ENCODE measurements around the gene IRGQ. TPM values are rescaled to one million over a fixed set of nuclear protein-coding genes. Genes with fewer than 3 reads are reported as not detected.

The IRGQ gene
- total RNA-seq, 1 experiment from 2014 or later = 24.1 TPM

GRCh38 chr19:43538922-43539321 lies 57.0 kb downstream of the IRGQ start:
- no peak overlapping the region for H3K18ac ChIP-seq (ENCODE audit: insufficient read length, low read depth, low read length)
- no peak overlapping the region for H2BK5ac ChIP-seq (ENCODE audit: insufficient read length, low read length)
- no peaks in the 10 kb centered on the region for H3K9me3 ChIP-seq (ENCODE audit: control insufficient read depth, low read depth, low read length)
- no peak overlapping the region for H3K4ac ChIP-seq (ENCODE audit: low read depth, low read length)
- H2BK20ac ChIP-seq (ENCODE audit: low read depth, low read length, poor library complexity, severe bottlenecking) = no peak overlapping the region
- H2AFZ ChIP-seq (ENCODE audit: low read length) = no peak overlapping the region
- no peak overlapping the region for H3K4me3 Mint-ChIP-seq
- no peak overlapping the region for H2BK120ac ChIP-seq (ENCODE audit: low read depth, low read length, poor library complexity, severe bottlenecking)
- H3K56ac ChIP-seq (ENCODE audit: insufficient read length, low read depth, low read length) = no peak overlapping the region
- H3K27ac ChIP-seq (ENCODE audit: insufficient read length, low read depth, low read length) = no peak overlapping the region
- H2BK12ac ChIP-seq (ENCODE audit: insufficient read length, low read depth, low read length) = no peak overlapping the region
- H3K36me3 Mint-ChIP-seq (ENCODE audit: insufficient read depth in 1 of 3, low read depth in 3 of 3) = peaks cover 43 to 74% (median 64%) of the 10 kb centered on the region in 3 experiments
- no peak overlapping the region for H3K14ac ChIP-seq (ENCODE audit: insufficient read depth, low read length)
- H3K9ac ChIP-seq (ENCODE audit: extremely low read depth, insufficient read length, low read length) = no peak overlapping the region
- H2AK5ac ChIP-seq (ENCODE audit: insufficient read length, low read length) = no peak overlapping the region
- no peak overlapping the region for H2BK15ac ChIP-seq (ENCODE audit: low read depth, low read length)
- DNase-seq = no peak
- H4K20me1 ChIP-seq (ENCODE audit: control insufficient read depth, insufficient read depth, insufficient read length) = no peaks in the 10 kb centered on the region
- H3K27me3 Mint-ChIP-seq (ENCODE audit: low read depth) = no peaks in the 10 kb centered on the region; the same call in 1 of the 2 replicates
- H3K23ac ChIP-seq (ENCODE audit: insufficient read length, low read depth, low read length) = no peak overlapping the region
- H3K23me2 ChIP-seq (ENCODE audit: insufficient read length, low read depth, low read length, poor library complexity, severe bottlenecking) = no peaks in the 10 kb centered on the region
- no peak overlapping the region for H3K4me2 ChIP-seq (ENCODE audit: insufficient read depth, insufficient read length, low read length)
- TF ChIP-seq, protein P1, sequence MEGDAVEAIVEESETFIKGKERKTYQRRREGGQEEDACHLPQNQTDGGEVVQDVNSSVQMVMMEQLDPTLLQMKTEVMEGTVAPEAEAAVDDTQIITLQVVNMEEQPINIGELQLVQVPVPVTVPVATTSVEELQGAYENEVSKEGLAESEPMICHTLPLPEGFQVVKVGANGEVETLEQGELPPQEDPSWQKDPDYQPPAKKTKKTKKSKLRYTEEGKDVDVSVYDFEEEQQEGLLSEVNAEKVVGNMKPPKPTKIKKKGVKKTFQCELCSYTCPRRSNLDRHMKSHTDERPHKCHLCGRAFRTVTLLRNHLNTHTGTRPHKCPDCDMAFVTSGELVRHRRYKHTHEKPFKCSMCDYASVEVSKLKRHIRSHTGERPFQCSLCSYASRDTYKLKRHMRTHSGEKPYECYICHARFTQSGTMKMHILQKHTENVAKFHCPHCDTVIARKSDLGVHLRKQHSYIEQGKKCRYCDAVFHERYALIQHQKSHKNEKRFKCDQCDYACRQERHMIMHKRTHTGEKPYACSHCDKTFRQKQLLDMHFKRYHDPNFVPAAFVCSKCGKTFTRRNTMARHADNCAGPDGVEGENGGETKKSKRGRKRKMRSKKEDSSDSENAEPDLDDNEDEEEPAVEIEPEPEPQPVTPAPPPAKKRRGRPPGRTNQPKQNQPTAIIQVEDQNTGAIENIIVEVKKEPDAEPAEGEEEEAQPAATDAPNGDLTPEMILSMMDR (conservative IDR thresholded peaks at IDR 0.05) = no peak
- H3T11ph ChIP-seq (ENCODE audit: low read length) = no peak overlapping the region
- H4K91ac ChIP-seq (ENCODE audit: insufficient read length, low read depth, low read length) = no peak overlapping the region
- H3K4me1 ChIP-seq (ENCODE audit: insufficient read depth, low read length) = no peaks in the 10 kb centered on the region
- H4K8ac ChIP-seq (replicated peaks; ENCODE audit: insufficient read length, low read depth, low read length) = no peak overlapping the region
- H3K4me1 Mint-ChIP-seq = peaks cover 13% of the 10 kb centered on the region in 2 experiments
- no peak overlapping the region for H4K5ac ChIP-seq (ENCODE audit: insufficient read length, low read depth, low read length)
- peaks cover 6 to 7% of the 10 kb centered on the region in 2 experiments; a peak in 4 of 5 replicates for H3K9me3 Mint-ChIP-seq
- H3K27ac Mint-ChIP-seq = no peak overlapping the region
- no peaks in the 10 kb centered on the region for H3K79me2 ChIP-seq (ENCODE audit: insufficient read depth, low read length)
- no peaks in the 10 kb centered on the region for H3K79me1 ChIP-seq (ENCODE audit: insufficient read depth, low read depth, low read length, poor library complexity, severe bottlenecking)
- H3K27me3 ChIP-seq (ENCODE audit: insufficient read depth, low read length) = no peaks in the 10 kb centered on the region
